Measurements from ENCODE around the gene PRPF19. TPM values are rescaled to one million over a fixed set of nuclear protein-coding genes. Genes with fewer than 3 reads are reported as not detected.

Gene PRPF19
- total RNA-seq, 5 donors from 2014 or later (not counting 1 experiment from before 2014, with no cell fraction given), result 81.7 to 106 (median 96.9) TPM

GRCh38 chr11:60941371-60942119 lies 35.2 kb upstream of the PRPF19 start:
- Mint-ChIP-seq H3K4me3 (no peak overlapping the region), H3K27me3 (peaks cover 0 to 2% of the 10 kb centered on the region in 2 donors), H3K27ac (no peak overlapping the region), H3K9me3 (no peaks in the 10 kb centered on the region), H3K36me3 (peaks cover 14% of the 10 kb centered on the region), H3K4me1 (peaks cover 0 to 3% (median 0%) of the 10 kb centered on the region in 3 donors)
- no peak overlapping the region for H3K4me3 ChIP-seq (ENCODE audit: control insufficient read depth in 1 of 2, extremely low read depth in 1 of 2, low read length in 1 of 2)
- peaks cover 0 to 3% of the 10 kb centered on the region in 2 experiments for H3K4me1 ChIP-seq (ENCODE audit: control insufficient read depth in 1 of 2, extremely low read depth in 1 of 2, insufficient read depth in 2 of 2, low read length in 2 of 2)
- DNase-seq (no peak), ATAC-seq (replicated peaks in 1 of 4) (no peak)
- H3K27me3 ChIP-seq (replicated peaks in 1 of 2; ENCODE audit: control insufficient read depth in 2 of 2, extremely low read depth in 1 of 2, insufficient read depth in 2 of 2, low read length in 1 of 2), result peaks cover 0 to 11% of the 10 kb centered on the region in 2 experiments
- no peak overlapping the region for H3K27ac ChIP-seq (ENCODE audit: low read length)
- peaks cover 0 to 2% of the 10 kb centered on the region in 2 donors for H3K36me3 ChIP-seq (ENCODE audit: control insufficient read depth in 2 of 2, extremely low read depth in 1 of 2, insufficient read depth in 1 of 2, low read length in 1 of 2)
- H3K9me3 ChIP-seq, result no peaks in the 10 kb centered on the region
- ChIA-PET POLR2A (no interaction called here), CTCF (no interaction called here)
- WGBS (ENCODE audit: insufficient coverage), result 100% methylated on average over 1 of the region's 6 CpGs

GRCh38 chr11:60939855-60940254 lies 33.5 kb upstream of the PRPF19 start:
- H3K9me3 Mint-ChIP-seq, result no peaks in the 10 kb centered on the region
- Histone ChIP-seq H3K4me3 (ENCODE audit: control insufficient read depth in 1 of 2, extremely low read depth in 1 of 2, low read length in 1 of 2) (no peak overlapping the region), H3K27ac (ENCODE audit: low read length) (no peak overlapping the region), H3K36me3 (ENCODE audit: control insufficient read depth in 2 of 2, extremely low read depth in 1 of 2, insufficient read depth in 1 of 2, low read length in 1 of 2) (peaks cover 0 to 2% of the 10 kb centered on the region in 2 donors), H3K9me3 (no peaks in the 10 kb centered on the region), H3K4me1 (ENCODE audit: control insufficient read depth in 1 of 2, extremely low read depth in 1 of 2, insufficient read depth in 2 of 2, low read length in 2 of 2) (peaks cover 0 to 3% of the 10 kb centered on the region in 2 experiments), H3K27me3 (replicated peaks in 1 of 2; ENCODE audit: control insufficient read depth in 2 of 2, extremely low read depth in 1 of 2, insufficient read depth in 2 of 2, low read length in 1 of 2) (peaks cover 0 to 23% of the 10 kb centered on the region in 2 experiments)
- POLR2A ChIA-PET, result no interaction called here
- DNase-seq (no peak), ATAC-seq (replicated peaks in 1 of 4) (peak in 1 of 4 experiments; percentile 23)
- peaks cover 11% of the 10 kb centered on the region for H3K36me3 Mint-ChIP-seq
- CTCF ChIA-PET, result no interaction called here
- H3K27me3 Mint-ChIP-seq, result peaks cover 0 to 4% of the 10 kb centered on the region in 2 donors
- H3K27ac Mint-ChIP-seq, result no peak overlapping the region
- WGBS (ENCODE audit: insufficient coverage), result no CpG with 5 or more reads among the region's 2 CpGs
- peaks cover 0 to 3% (median 0%) of the 10 kb centered on the region in 3 donors for H3K4me1 Mint-ChIP-seq
- H3K4me3 Mint-ChIP-seq, result no peak overlapping the region

- peaks cover 0 to 25% of the 10 kb centered on the region in 2 experiments for H3K27me3 ChIP-seq (replicated peaks in 1 of 2; ENCODE audit: control insufficient read depth in 2 of 2, extremely low read depth in 1 of 2, insufficient read depth in 2 of 2, low read length in 1 of 2)
- Mint-ChIP-seq H3K36me3 (peaks cover 9% of the 10 kb centered on the region), H3K27me3 (peaks cover 0 to 4% of the 10 kb centered on the region in 2 donors), H3K9me3 (no peaks in the 10 kb centered on the region), H3K27ac (no peak overlapping the region), H3K4me3 (no peak overlapping the region), H3K4me1 (peaks cover 0 to 3% (median 0%) of the 10 kb centered on the region in 3 donors)
- CTCF ChIA-PET, result no interaction called here
- POLR2A ChIA-PET, result no interaction called here
- H3K27ac ChIP-seq (ENCODE audit: low read length), result no peak overlapping the region
- no peak overlapping the region for H3K4me3 ChIP-seq (ENCODE audit: control insufficient read depth in 1 of 2, extremely low read depth in 1 of 2, low read length in 1 of 2)
- H3K36me3 ChIP-seq (ENCODE audit: control insufficient read depth in 2 of 2, extremely low read depth in 1 of 2, insufficient read depth in 1 of 2, low read length in 1 of 2), result peaks cover 0 to 2% of the 10 kb centered on the region in 2 donors
- no peaks in the 10 kb centered on the region for H3K9me3 ChIP-seq
- peaks cover 0 to 3% of the 10 kb centered on the region in 2 experiments for H3K4me1 ChIP-seq (ENCODE audit: control insufficient read depth in 1 of 2, extremely low read depth in 1 of 2, insufficient read depth in 2 of 2, low read length in 2 of 2)
- no peak for ATAC-seq (replicated peaks in 1 of 4)
- WGBS (ENCODE audit: insufficient coverage), result 90% methylated on average over 7 of the region's 7 CpGs
- no peak for DNase-seq
These were observed 32.9 kb upstream of the PRPF19 start for GRCh38 chr11:60939301-60939700.

- Histone ChIP-seq H3K4me3 (ENCODE audit: control insufficient read depth in 1 of 2, extremely low read depth in 1 of 2, low read length in 1 of 2) (no peak overlapping the region), H3K27ac (ENCODE audit: low read length) (no peak overlapping the region), H3K4me1 (ENCODE audit: control insufficient read depth in 1 of 2, extremely low read depth in 1 of 2, insufficient read depth in 2 of 2, low read length in 2 of 2) (peaks cover 0 to 3% of the 10 kb centered on the region in 2 experiments), H3K27me3 (replicated peaks in 1 of 2; ENCODE audit: control insufficient read depth in 2 of 2, extremely low read depth in 1 of 2, insufficient read depth in 2 of 2, low read length in 1 of 2) (peaks cover 0 to 30% of the 10 kb centered on the region in 2 experiments), H3K9me3 (no peaks in the 10 kb centered on the region), H3K36me3 (ENCODE audit: control insufficient read depth in 2 of 2, extremely low read depth in 1 of 2, insufficient read depth in 1 of 2, low read length in 1 of 2) (peaks cover 0 to 2% of the 10 kb centered on the region in 2 donors)
- Mint-ChIP-seq H3K9me3 (no peaks in the 10 kb centered on the region), H3K4me1 (peaks cover 0 to 3% (median 0%) of the 10 kb centered on the region in 3 donors), H3K27me3 (peaks cover 0 to 8% of the 10 kb centered on the region in 2 donors), H3K27ac (no peak overlapping the region), H3K36me3 (peaks cover 5% of the 10 kb centered on the region), H3K4me3 (no peak overlapping the region)
- DNase-seq, result no peak
- ChIA-PET CTCF (no interaction called here), POLR2A (no interaction called here)
- 77% methylated on average over 6 of the region's 9 CpGs for WGBS (ENCODE audit: insufficient coverage)
- no peak for ATAC-seq (replicated peaks in 1 of 4)
These were observed 32.1 kb upstream of the PRPF19 start for GRCh38 chr11:60938500-60938899.

- Mint-ChIP-seq H3K9me3 (no peaks in the 10 kb centered on the region), H3K36me3 (peaks cover 5% of the 10 kb centered on the region), H3K27ac (no peak overlapping the region), H3K27me3 (peaks cover 0 to 8% of the 10 kb centered on the region in 2 donors), H3K4me1 (peaks cover 0 to 3% (median 0%) of the 10 kb centered on the region in 3 donors), H3K4me3 (no peak overlapping the region)
- ChIA-PET POLR2A (no interaction called here), CTCF (no interaction called here)
- H3K27me3 ChIP-seq (replicated peaks in 1 of 2; ENCODE audit: control insufficient read depth in 2 of 2, extremely low read depth in 1 of 2, insufficient read depth in 2 of 2, low read length in 1 of 2), result peaks cover 0 to 30% of the 10 kb centered on the region in 2 experiments
- DNase-seq (no peak), ATAC-seq (replicated peaks in 1 of 4) (no peak)
- peaks cover 0 to 2% of the 10 kb centered on the region in 2 donors for H3K36me3 ChIP-seq (ENCODE audit: control insufficient read depth in 2 of 2, extremely low read depth in 1 of 2, insufficient read depth in 1 of 2, low read length in 1 of 2)
- no peak overlapping the region for H3K27ac ChIP-seq (ENCODE audit: low read length)
- 90% methylated on average over 8 of the region's 8 CpGs for WGBS (ENCODE audit: insufficient coverage)
- H3K4me1 ChIP-seq (ENCODE audit: control insufficient read depth in 1 of 2, extremely low read depth in 1 of 2, insufficient read depth in 2 of 2, low read length in 2 of 2), result peaks cover 0 to 3% of the 10 kb centered on the region in 2 experiments
- H3K9me3 ChIP-seq, result no peaks in the 10 kb centered on the region
- no peak overlapping the region for H3K4me3 ChIP-seq (ENCODE audit: control insufficient read depth in 1 of 2, extremely low read depth in 1 of 2, low read length in 1 of 2)
These were observed 31.4 kb upstream of the PRPF19 start for GRCh38 chr11:60937811-60938210.

GRCh38 chr11:60937144-60937527 lies 30.8 kb upstream of the PRPF19 start:
- no peak for ATAC-seq (replicated peaks in 1 of 4)
- 83% methylated on average over 10 of the region's 12 CpGs for WGBS (ENCODE audit: insufficient coverage)
- H3K4me3 Mint-ChIP-seq, result no peak overlapping the region
- peaks cover 0 to 8% of the 10 kb centered on the region in 2 donors for H3K27me3 Mint-ChIP-seq
- no peak overlapping the region for H3K4me3 ChIP-seq (ENCODE audit: control insufficient read depth in 1 of 2, extremely low read depth in 1 of 2, low read length in 1 of 2)
- CTCF ChIA-PET, result no interaction called here
- H3K9me3 Mint-ChIP-seq, result no peaks in the 10 kb centered on the region
- H3K4me1 ChIP-seq (ENCODE audit: control insufficient read depth in 1 of 2, extremely low read depth in 1 of 2, insufficient read depth in 2 of 2, low read length in 2 of 2), result peaks cover 0 to 3% of the 10 kb centered on the region in 2 experiments
- POLR2A ChIA-PET, result no interaction called here
- DNase-seq, result no peak
- peaks cover 0 to 2% of the 10 kb centered on the region in 2 donors for H3K36me3 ChIP-seq (ENCODE audit: control insufficient read depth in 2 of 2, extremely low read depth in 1 of 2, insufficient read depth in 1 of 2, low read length in 1 of 2)
- H3K36me3 Mint-ChIP-seq, result peaks cover 5% of the 10 kb centered on the region
- no peak overlapping the region for H3K27ac ChIP-seq (ENCODE audit: low read length)
- peaks cover 0 to 3% (median 0%) of the 10 kb centered on the region in 3 donors for H3K4me1 Mint-ChIP-seq
- H3K27me3 ChIP-seq (replicated peaks in 1 of 2; ENCODE audit: control insufficient read depth in 2 of 2, extremely low read depth in 1 of 2, insufficient read depth in 2 of 2, low read length in 1 of 2), result peaks cover 0 to 30% of the 10 kb centered on the region in 2 experiments
- H3K27ac Mint-ChIP-seq, result no peak overlapping the region
- no peaks in the 10 kb centered on the region for H3K9me3 ChIP-seq

All from T-cell (primary cell).